Fibroblast of villous mesenchyme (primary cell): ENCODE data around the gene ATP2C2. TPM values are rescaled to one million over a fixed set of nuclear protein-coding genes. Genes with fewer than 3 reads are reported as not detected.
A peak's percentile ranks its signal among the peaks of the same experiment; 100 is the strongest.
"Not testable (repeated sequence)": the region's sequence is repeated elsewhere in the genome, so short reads cannot be mapped to it uniquely, and the experiment has no call there.

ENCODE experiments used
- DNase-seq: peaks from one replicate; pipeline ENCODE4 v3.0.0-alpha.2; 2010; ENCODE audit warnings: low read depth
- H3K4me3 ChIP-seq: 2 replicates; pipeline ENCODE4 v1.5.1; 2011; ENCODE audit warnings: low read depth, mild to moderate bottlenecking, low read length
- total RNA-seq: library from RNA; depleted of rRNA; stranded (reverse); fragments of >200 nt; gene quantifications from 2 replicates; pipeline ENCODE4 v1.2.3, GENCODE V29; 2012
- TF ChIP-seq, protein P1 (sequence below): IDR thresholded peaks from 2 replicates; pipeline ENCODE4 v1.5.1; 2012; ENCODE audit warnings: low read depth, mild to moderate bottlenecking, low read length; ENCODE audit not compliant: insufficient read depth

The ATP2C2 gene
- total RNA-seq, 1 donor = not detected

DNA sequence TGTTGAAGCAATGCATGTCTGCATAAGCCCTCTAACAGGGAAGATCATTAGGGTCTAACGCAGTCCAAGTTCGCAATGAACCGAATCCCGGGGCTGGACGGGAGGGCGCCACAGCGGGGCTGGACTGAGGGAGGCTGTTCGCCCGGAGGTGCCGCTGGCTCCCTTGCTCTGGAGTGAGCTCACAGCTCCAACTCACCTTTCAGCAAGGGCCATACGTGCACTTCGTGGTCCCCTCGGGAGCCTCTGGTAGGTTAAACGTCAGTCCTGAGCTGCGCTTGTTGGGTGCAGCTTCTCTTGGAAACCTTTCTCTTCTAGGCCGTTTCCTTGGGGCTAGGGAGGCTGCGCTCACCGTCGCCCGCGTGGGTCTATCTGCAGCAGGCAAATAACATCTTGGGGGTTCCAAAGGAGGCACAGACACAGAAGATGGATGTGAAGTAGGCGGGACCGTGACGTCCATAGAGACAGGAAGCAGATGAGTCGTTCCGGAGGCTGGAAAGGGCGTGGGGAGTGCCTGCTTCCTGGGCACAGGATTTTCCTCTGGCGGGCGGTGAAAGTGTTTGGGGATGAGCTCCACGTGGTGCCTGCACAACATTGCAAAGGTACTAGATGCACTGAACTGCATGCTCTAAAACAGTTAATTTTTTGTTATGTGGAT, 21.9 kb downstream of the ATP2C2 start:
- TF ChIP-seq, protein P1, sequence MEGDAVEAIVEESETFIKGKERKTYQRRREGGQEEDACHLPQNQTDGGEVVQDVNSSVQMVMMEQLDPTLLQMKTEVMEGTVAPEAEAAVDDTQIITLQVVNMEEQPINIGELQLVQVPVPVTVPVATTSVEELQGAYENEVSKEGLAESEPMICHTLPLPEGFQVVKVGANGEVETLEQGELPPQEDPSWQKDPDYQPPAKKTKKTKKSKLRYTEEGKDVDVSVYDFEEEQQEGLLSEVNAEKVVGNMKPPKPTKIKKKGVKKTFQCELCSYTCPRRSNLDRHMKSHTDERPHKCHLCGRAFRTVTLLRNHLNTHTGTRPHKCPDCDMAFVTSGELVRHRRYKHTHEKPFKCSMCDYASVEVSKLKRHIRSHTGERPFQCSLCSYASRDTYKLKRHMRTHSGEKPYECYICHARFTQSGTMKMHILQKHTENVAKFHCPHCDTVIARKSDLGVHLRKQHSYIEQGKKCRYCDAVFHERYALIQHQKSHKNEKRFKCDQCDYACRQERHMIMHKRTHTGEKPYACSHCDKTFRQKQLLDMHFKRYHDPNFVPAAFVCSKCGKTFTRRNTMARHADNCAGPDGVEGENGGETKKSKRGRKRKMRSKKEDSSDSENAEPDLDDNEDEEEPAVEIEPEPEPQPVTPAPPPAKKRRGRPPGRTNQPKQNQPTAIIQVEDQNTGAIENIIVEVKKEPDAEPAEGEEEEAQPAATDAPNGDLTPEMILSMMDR = no peak
- no peak for DNase-seq
- H3K4me3 ChIP-seq = no peak overlapping the region

DNA sequence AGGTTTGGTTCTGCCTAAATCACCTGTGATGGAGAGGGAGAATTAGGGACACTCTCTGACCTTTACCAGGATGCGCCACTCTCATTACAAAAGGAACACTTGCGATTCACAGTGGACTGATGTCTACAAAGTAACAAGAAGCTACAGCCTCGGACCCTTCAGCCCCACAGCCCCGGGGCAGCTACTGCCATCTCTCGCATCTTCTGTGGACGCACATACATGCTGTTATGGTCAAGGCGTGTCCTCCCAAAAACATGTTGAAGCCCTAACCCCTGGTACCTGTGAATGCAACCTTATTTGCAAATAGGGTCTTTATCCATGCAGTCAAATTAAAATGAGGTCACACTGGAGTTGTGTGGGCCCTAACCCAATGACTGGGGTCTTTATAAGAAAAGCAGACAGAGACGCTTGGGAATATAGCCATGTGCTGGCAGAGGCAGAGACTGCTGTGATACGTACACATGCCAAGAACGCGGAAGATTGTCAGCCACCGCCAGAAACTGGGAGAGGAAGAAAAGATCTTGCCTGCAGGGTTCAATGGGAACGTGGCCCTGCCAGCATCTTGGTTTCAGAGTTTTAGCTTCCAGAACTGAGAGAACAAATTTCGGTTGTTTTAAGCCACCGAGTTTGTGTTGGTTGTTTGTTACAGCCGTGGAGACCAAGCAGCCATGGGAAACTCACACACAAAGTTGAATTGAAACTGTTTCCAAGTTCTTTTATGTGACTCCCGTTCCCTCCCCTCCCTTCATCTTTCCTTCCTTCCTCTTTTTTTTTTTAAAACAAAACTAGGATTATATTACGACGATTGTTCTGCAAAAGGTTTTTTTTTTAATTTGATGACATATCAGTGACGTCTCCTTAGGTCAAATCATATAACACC, 23.1 kb downstream of the ATP2C2 start:
- DNase-seq = peak; percentile 14
- H3K4me3 ChIP-seq = no peak overlapping the region
- TF ChIP-seq, protein P1 = no peak

DNA sequence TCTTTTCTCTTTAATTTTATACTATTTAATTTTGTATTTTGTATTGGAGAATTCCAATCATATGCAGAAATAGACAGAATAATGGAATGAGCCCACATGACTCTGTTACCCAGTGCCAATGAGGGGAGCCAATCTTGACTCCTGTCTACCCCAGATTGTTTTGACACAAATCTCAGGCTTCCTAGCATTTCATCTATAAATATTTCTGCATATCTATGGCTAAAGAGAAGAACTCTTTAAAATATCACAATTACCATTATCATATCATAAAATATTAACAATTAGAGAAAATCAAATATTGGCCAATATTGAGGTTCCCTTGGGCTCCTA, 23.7 kb downstream of the ATP2C2 start:
- DNase-seq = no peak
- H3K4me3 ChIP-seq = no peak overlapping the region

DNA sequence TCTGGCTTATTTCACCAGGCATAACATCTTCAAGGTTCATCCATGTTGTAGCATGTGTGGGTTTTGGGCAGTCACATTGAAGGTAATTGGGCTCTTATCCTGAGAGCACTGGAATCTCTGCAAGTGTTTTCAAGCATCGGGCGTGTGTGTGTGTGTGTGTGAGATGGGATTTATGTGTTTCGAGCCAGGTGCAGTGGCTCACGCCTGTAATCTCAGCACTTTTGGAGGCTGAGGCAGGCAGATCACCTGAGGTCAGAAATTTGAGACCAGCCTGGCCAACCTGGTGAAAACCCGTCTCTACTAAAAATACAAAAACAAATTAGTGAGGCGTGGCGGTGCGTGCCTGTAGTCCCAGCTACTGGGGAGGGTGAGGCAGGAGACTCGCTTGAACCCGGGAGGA, 27.7 kb downstream of the ATP2C2 start:
- H3K4me3 ChIP-seq, DNase-seq: not testable (repeated sequence)

More for the DNA sequence above, 23.7 kb downstream of the ATP2C2 start:
- TF ChIP-seq, protein P1 = no peak

DNA sequence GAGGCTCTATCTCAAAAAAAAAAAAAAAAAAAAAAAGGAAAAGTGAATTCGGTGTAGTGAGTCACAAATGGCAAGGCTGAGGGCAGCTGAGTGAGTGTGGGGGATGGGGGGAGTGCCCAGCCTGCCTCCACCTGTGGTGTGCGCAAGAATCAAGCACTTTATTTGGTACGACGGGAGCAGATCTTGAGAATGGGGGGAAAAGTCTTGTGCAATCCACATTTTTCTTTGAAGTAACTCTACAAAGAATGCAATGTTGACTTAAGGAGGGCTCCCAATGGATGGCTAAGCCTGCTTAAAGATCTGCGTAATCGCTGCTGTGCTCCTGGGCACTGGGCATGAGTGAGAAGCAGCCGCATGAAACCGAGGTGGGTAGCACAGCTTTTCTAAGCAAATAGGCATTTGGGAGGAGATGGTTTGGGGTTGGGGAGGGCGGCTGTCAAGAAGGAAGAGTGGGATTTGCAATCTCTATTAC, 28.2 kb downstream of the ATP2C2 start:
- H3K4me3 ChIP-seq = no peak overlapping the region
- TF ChIP-seq, protein P1 = no peak
- DNase-seq = peak; percentile 5

DNA sequence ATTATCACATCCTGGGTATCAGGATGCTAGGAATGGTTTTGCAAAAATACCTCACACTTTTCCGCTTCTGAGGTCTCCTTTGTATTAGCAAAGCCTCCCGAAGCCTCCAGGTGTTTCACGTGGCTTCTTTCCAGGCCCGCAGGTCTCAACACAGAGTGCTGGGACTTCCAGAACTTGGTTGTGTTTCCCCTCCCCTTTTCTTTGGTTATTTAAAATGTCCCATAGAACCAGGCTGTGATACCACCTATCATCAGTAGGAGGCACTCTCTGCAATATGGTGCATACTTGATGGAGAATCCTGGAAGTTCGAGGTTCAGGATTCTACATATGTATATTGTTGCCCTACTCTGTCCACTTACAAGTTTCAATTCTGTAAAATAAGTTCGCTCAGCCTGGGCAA, 28.8 kb downstream of the ATP2C2 start:
- H3K4me3 ChIP-seq = no peak overlapping the region
- TF ChIP-seq, protein P1 = no peak
- DNase-seq = no peak

DNA sequence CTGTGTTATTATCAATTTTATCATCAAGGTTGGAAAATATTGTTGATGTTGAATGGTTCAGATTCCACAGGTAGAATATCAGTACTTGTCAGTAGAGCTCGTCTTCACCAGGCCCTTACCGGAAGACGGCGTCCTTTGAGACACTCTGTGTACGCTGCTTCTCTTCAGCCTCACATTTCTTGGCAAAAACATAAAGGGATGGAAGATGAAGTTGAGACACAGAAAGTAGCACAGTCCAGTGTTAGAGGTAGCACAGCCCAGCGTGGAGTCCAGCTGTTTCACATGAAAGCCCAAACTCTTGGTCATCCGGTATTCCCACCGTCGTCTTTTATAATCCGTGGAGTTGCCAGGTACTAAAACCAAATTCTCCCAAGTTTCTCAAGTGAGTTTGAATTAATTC, 30.4 kb downstream of the ATP2C2 start:
- no peak for DNase-seq
- H3K4me3 ChIP-seq = no peak overlapping the region
- TF ChIP-seq, protein P1 = no peak

DNA sequence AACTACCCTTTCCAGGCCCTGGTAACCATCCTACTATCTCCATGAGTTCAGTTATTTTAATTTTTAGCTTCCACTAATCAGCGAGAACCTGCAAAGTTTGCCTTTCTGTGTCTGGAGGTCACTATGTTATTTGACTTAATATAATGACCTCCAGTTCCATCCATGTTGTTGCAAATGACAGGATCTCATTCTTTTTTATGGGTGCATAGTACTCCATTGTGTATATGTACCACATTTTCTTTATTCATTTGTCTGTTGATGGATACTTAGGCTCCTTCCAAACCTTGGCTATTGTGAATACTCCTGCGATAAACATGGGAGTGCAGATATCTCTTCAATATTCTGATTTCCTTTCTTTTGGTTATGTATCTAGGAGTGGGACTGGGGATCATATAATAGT, 31.6 kb downstream of the ATP2C2 start:
- H3K4me3 ChIP-seq, DNase-seq: not testable (repeated sequence)

DNA sequence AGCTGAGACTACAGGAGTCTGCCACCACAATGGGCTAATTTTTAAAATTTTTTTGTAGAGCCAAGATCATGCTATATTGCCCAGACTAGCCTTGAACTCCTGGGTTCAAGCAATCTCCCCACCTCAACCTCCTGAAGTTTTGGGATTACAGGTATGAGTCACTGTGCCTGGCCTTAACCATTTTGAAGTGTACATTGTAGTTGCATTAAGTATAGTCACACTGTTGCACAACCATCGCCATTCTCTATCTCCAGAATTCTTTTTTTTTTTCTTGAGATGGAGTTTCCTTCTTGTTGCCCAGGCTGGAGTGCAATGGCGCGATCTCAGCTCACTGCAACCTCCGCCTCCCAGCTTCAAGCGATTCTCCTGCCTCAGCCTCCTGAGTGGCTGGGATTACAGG, 35.1 kb downstream of the ATP2C2 start:
- not testable (repeated sequence) for H3K4me3 ChIP-seq, DNase-seq
